ENCODE data around the gene RGS3.

DNA sequence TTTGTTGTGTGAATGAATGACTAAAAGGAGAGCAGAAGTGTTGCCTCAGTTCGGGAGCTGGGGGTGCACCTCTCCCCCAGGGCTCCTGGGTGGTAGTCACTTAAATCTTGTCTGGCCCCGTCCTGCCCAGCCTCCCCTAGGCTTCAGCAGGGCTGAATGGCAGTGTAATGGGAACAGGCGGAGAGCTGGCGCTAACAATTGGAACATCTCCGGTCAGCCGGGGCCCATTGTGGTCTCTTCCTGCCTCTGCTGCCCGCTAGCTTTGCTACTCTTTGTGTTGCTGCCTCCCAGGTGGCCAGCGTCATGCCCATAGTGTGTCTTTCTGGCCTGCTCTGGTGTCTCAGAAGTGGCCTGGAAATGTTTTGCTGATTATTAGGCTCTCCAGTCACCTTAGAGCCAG, 62.3 kb downstream of the RGS3 start:
- TF ChIP-seq TCF4 (CRISPR knock-in tag; IDR thresholded peaks at IDR 0.05; ENCODE audit: borderline replicate concordance) (no peak), TOX (CRISPR knock-in tag; IDR thresholded peaks at IDR 0.05; ENCODE audit: borderline replicate concordance) (no peak), ZFP3 (CRISPR knock-in tag; IDR thresholded peaks at IDR 0.05) (no peak), GLIS3 (CRISPR knock-in tag; IDR thresholded peaks at IDR 0.05) (no peak), ZNF70 (CRISPR knock-in tag; IDR thresholded peaks at IDR 0.05) (no peak), CSDC2 (CRISPR knock-in tag; IDR thresholded peaks at IDR 0.05) (no peak), OSR1 (CRISPR knock-in tag; IDR thresholded peaks at IDR 0.05) (no peak), PPARA (CRISPR knock-in tag; IDR thresholded peaks at IDR 0.05; ENCODE audit: borderline replicate concordance) (no peak), ZNF8 (CRISPR knock-in tag; IDR thresholded peaks at IDR 0.05) (no peak), ISL1 (CRISPR knock-in tag; IDR thresholded peaks at IDR 0.05) (no peak)
- TF ChIP-seq, protein P1, sequence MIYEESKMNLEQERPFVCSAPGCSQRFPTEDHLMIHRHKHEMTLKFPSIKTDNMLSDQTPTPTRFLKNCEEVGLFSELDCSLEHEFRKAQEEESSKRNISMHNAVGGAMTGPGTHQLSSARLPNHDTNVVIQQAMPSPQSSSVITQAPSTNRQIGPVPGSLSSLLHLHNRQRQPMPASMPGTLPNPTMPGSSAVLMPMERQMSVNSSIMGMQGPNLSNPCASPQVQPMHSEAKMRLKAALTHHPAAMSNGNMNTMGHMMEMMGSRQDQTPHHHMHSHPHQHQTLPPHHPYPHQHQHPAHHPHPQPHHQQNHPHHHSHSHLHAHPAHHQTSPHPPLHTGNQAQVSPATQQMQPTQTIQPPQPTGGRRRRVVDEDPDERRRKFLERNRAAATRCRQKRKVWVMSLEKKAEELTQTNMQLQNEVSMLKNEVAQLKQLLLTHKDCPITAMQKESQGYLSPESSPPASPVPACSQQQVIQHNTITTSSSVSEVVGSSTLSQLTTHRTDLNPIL (CRISPR knock-in tag; IDR thresholded peaks at IDR 0.05; ENCODE audit: low read depth), result no peak
- TF ChIP-seq, protein P2, sequence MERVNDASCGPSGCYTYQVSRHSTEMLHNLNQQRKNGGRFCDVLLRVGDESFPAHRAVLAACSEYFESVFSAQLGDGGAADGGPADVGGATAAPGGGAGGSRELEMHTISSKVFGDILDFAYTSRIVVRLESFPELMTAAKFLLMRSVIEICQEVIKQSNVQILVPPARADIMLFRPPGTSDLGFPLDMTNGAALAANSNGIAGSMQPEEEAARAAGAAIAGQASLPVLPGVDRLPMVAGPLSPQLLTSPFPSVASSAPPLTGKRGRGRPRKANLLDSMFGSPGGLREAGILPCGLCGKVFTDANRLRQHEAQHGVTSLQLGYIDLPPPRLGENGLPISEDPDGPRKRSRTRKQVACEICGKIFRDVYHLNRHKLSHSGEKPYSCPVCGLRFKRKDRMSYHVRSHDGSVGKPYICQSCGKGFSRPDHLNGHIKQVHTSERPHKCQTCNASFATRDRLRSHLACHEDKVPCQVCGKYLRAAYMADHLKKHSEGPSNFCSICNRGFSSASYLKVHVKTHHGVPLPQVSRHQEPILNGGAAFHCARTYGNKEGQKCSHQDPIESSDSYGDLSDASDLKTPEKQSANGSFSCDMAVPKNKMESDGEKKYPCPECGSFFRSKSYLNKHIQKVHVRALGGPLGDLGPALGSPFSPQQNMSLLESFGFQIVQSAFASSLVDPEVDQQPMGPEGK (CRISPR knock-in tag; IDR thresholded peaks at IDR 0.05; ENCODE audit: borderline replicate concordance), result no peak
